WTC11 (cell line): ENCODE data around the gene PROSER3. TPM values are rescaled to one million over a fixed set of nuclear protein-coding genes. Genes with fewer than 3 reads are reported as not detected.

Experiments used
- ATAC-seq: fragments of 200-7000 bp; cut with Tn5 transposase; 2 replicates; pipeline ENCODE4 v1.10.0; 2021; ENCODE audit warnings: mild to moderate bottlenecking, moderate library complexity
- CTCF ChIA-PET: fragments of 300-600 bp; sonication (Branson Sonifier 250); formaldehyde crosslinking; loops from one replicate; lab custom pipeline; 2021; ENCODE audit warnings: antibody characterized with exemption; lab: Charles Lee
- POLR2A ChIA-PET: fragments of 350-600 bp; sonication (Branson Sonifier 250); formaldehyde crosslinking; loops from one replicate; lab custom pipeline; 2021; ENCODE audit warnings: antibody characterized with exemption; lab: Charles Lee
- DNase-seq: peaks from one replicate; pipeline ENCODE4 v3.0.0; 2021; ENCODE audit warnings: low spot score
- H3K27ac Mint-ChIP-seq: 2 replicates; pipeline ENCODE4 v1.8.0; 2021; ENCODE audit warnings: mixed read lengths
- H3K27me3 Mint-ChIP-seq: 2 replicates; pipeline ENCODE4 v1.8.0; 2021; ENCODE audit warnings: low read depth, mild to moderate bottlenecking, moderate library complexity, mixed read lengths
- H3K36me3 Mint-ChIP-seq: 2 replicates; pipeline ENCODE4 v1.8.0; 2021; ENCODE audit warnings: mixed read lengths
- H3K4me1 Mint-ChIP-seq: 2 replicates; pipeline ENCODE4 v1.8.0; 2022; ENCODE audit warnings: mixed read lengths
- H3K4me3 Mint-ChIP-seq: 2 replicates; pipeline ENCODE4 v1.8.0; 2021; ENCODE audit warnings: mild to moderate bottlenecking, moderate library complexity, mixed read lengths
- H3K9me3 Mint-ChIP-seq: 2 replicates; pipeline ENCODE4 v1.8.0; 2021; ENCODE audit warnings: mixed read lengths
- CREB1 ChIP-seq: sonication (generic); formaldehyde crosslinking; IDR thresholded peaks from 2 replicates; pipeline ENCODE4 v1.8.0; 2023; ENCODE audit warnings: mild to moderate bottlenecking, missing genetic modification reagents
- FOXJ3 ChIP-seq: sonication (generic); formaldehyde crosslinking; IDR thresholded peaks from 2 replicates; pipeline ENCODE4 v1.9.0; 2021; ENCODE audit warnings: missing genetic modification reagents, mild to moderate bottlenecking, borderline replicate concordance
- FOXP1 ChIP-seq: sonication (generic); formaldehyde crosslinking; IDR thresholded peaks from 2 replicates; pipeline ENCODE4 v1.8.0; 2022; ENCODE audit warnings: missing genetic modification reagents, mild to moderate bottlenecking, moderate library complexity, borderline replicate concordance
- GRHL2 ChIP-seq: fragments of 250-450 bp; sonication (Bioruptor Pico); IDR thresholded peaks from 2 replicates; pipeline ENCODE4 v1.8.0; 2022; ENCODE audit warnings: mild to moderate bottlenecking, moderate library complexity; ENCODE audit not compliant: insufficient replicate concordance, severe bottlenecking
- GTF2I ChIP-seq: fragments of 250-450 bp; sonication (Bioruptor Pico); conservative IDR thresholded peaks from 2 replicates; pipeline ENCODE4 v1.4.0; 2021; ENCODE audit warnings: mild to moderate bottlenecking
- HMGA2 ChIP-seq: fragments of 250-450 bp; sonication (Bioruptor Pico); IDR thresholded peaks from 2 replicates; pipeline ENCODE4 v1.4.0; 2021; ENCODE audit warnings: mild to moderate bottlenecking, moderate library complexity
- MYBL2 ChIP-seq: sonication (generic); formaldehyde crosslinking; IDR thresholded peaks from 2 replicates; pipeline ENCODE4 v1.8.1; 2023; ENCODE audit warnings: mild to moderate bottlenecking, moderate library complexity, missing genetic modification reagents
- NFE2L1 ChIP-seq: sonication (generic); formaldehyde crosslinking; IDR thresholded peaks from 2 replicates; pipeline ENCODE4 v1.8.1; 2023; ENCODE audit warnings: missing genetic modification reagents
- OVOL2 ChIP-seq: fragments of 250-450 bp; sonication (Bioruptor Pico); IDR thresholded peaks from 2 replicates; pipeline ENCODE4 v1.9.0; 2021; ENCODE audit warnings: mild to moderate bottlenecking, borderline replicate concordance
- SMAD3 ChIP-seq: sonication (generic); formaldehyde crosslinking; IDR thresholded peaks from 2 replicates; pipeline ENCODE4 v1.8.0; 2022; ENCODE audit warnings: missing genetic modification reagents, mild to moderate bottlenecking, borderline replicate concordance
- TEAD1 ChIP-seq: sonication (generic); formaldehyde crosslinking; IDR thresholded peaks from 2 replicates; pipeline ENCODE4 v1.8.0; 2022; ENCODE audit warnings: mild to moderate bottlenecking, missing genetic modification reagents
- ZNF263 ChIP-seq: sonication (generic); formaldehyde crosslinking; IDR thresholded peaks from 2 replicates; pipeline ENCODE4 v1.8.1; 2022; ENCODE audit warnings: low read depth, mild to moderate bottlenecking, moderate library complexity, missing genetic modification reagents
- total RNA-seq: library from RNA; stranded (reverse); gene quantifications from 3 replicates; pipeline ENCODE4 v1.2.3, GENCODE V29; 2021
- TF ChIP-seq, protein P1 (sequence below): sonication (generic); formaldehyde crosslinking; IDR thresholded peaks from 2 replicates; pipeline ENCODE4 v1.8.1; 2023; ENCODE audit warnings: mild to moderate bottlenecking, moderate library complexity, missing genetic modification reagents
- TF ChIP-seq, protein P2 (sequence below): sonication (generic); formaldehyde crosslinking; IDR thresholded peaks from 2 replicates; pipeline ENCODE4 v1.8.1; 2022; ENCODE audit warnings: low read depth, missing genetic modification reagents, borderline replicate concordance
- TF ChIP-seq, protein P3 (sequence below): sonication (generic); formaldehyde crosslinking; IDR thresholded peaks from 2 replicates; pipeline ENCODE4 v1.8.0; 2023; ENCODE audit warnings: mild to moderate bottlenecking, missing genetic modification reagents
- TF ChIP-seq, protein P4 (sequence below): fragments of 200-600 bp; IDR thresholded peaks from 2 replicates; pipeline ENCODE4 v1.8.0; 2022; ENCODE audit warnings: antibody characterized with exemption
- TF ChIP-seq, protein P5 (sequence below): sonication (generic); formaldehyde crosslinking; IDR thresholded peaks from 2 replicates; pipeline ENCODE4 v1.8.1; 2022; ENCODE audit warnings: missing genetic modification reagents, borderline replicate concordance
- TF ChIP-seq, protein P6 (sequence below): fragments of 250-450 bp; sonication (Bioruptor Pico); IDR thresholded peaks from 2 replicates; pipeline ENCODE4 v1.9.0; 2021; ENCODE audit warnings: mild to moderate bottlenecking, borderline replicate concordance

The PROSER3 gene
- total RNA-seq, 1 experiment from 2014 or later: 32.9 TPM

DNA sequence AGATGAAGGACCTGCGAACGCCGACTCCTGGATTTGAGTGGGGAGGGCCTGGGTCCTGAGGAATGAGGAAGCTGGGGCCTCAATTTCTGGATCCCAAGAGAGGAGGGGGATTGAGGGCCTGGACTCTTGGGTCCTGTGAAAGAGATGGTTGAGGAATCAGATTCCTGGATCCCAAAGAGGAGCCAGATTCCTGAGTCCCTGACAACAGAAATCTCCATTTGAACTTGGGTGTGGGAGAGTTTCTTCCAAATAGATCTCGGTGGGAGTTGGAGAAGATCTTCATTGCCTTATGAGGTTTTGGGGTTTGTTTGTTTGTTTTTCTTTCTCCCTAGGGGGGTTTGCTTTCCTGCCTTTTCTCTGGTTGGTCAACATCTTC, 11.9 kb upstream of the PROSER3 start:
- CTCF ChIA-PET: interaction anchor here (0.9 to 2.0 kb wide), 9 partner anchors 10 to 308 kb away, joined by 3 to 41 read pairs (median 5); partner anchors contain the start of genes HSPB6, PROSER3 and THAP8
- no peak for ATAC-seq
- peaks cover 27% of the 10 kb centered on the region for H3K4me1 Mint-ChIP-seq

DNA sequence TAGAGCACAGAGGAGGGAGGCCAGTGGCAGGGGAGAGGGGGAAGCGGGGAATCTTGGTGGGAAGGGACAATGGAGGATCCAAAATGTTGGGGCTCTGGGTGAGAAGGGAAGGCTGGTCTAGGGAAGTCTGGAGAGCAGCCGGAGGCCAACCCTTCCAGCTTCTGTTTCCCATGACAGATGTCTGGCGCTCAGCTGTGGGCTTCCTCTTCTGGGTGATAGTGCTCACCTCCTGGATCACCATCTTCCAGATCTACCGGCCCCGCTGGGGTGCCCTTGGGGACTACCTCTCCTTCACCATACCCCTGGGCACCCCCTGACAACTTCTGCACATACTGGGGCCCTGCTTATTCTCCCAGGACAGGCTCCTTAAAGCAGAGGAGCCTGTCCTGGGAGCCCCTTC, 11.4 kb upstream of the PROSER3 start:
- ATAC-seq: no peak
- H3K27ac Mint-ChIP-seq: peak overlapping the region; percentile 99; the same call in 1 of the 2 replicates
- H3K4me3 Mint-ChIP-seq: peak overlapping the region; percentile 98
- DNase-seq: no peak
- H3K27me3 Mint-ChIP-seq: no peaks in the 10 kb centered on the region
- H3K9me3 Mint-ChIP-seq: no peaks in the 10 kb centered on the region
- H3K36me3 Mint-ChIP-seq: peaks cover 6% of the 10 kb centered on the region; the same call in 1 of the 2 replicates
- POLR2A ChIA-PET: no interaction called here
- H3K4me1 Mint-ChIP-seq: peaks cover 27% of the 10 kb centered on the region
- CTCF ChIA-PET: interaction anchor here (1.5 kb wide), 1 partner anchor 44 kb away, joined by 4 read pairs; no protein-coding TSS in a partner anchor
- TF ChIP-seq GTF2I (CRISPR knock-in tag) (no peak), FOXP1 (no peak), OVOL2 (CRISPR knock-in tag) (no peak), ZNF263 (no peak), MYBL2 (CRISPR knock-in tag) (no peak), TEAD1 (CRISPR knock-in tag) (no peak), SMAD3 (CRISPR knock-in tag) (no peak), NFE2L1 (CRISPR knock-in tag) (no peak)
- TF ChIP-seq, protein P1, sequence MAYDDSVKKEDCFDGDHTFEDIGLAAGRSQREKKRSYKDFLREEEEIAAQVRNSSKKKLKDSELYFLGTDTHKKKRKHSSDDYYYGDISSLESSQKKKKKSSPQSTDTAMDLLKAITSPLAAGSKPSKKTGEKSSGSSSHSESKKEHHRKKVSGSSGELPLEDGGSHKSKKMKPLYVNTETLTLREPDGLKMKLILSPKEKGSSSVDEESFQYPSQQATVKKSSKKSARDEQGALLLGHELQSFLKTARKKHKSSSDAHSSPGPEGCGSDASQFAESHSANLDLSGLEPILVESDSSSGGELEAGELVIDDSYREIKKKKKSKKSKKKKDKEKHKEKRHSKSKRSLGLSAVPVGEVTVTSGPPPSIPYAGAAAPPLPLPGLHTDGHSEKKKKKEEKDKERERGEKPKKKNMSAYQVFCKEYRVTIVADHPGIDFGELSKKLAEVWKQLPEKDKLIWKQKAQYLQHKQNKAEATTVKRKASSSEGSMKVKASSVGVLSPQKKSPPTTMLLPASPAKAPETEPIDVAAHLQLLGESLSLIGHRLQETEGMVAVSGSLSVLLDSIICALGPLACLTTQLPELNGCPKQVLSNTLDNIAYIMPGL: no peak
- TF ChIP-seq, protein P2, sequence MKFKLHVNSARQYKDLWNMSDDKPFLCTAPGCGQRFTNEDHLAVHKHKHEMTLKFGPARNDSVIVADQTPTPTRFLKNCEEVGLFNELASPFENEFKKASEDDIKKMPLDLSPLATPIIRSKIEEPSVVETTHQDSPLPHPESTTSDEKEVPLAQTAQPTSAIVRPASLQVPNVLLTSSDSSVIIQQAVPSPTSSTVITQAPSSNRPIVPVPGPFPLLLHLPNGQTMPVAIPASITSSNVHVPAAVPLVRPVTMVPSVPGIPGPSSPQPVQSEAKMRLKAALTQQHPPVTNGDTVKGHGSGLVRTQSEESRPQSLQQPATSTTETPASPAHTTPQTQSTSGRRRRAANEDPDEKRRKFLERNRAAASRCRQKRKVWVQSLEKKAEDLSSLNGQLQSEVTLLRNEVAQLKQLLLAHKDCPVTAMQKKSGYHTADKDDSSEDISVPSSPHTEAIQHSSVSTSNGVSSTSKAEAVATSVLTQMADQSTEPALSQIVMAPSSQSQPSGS: no peak

More for the DNA sequence above, 11.9 kb upstream of the PROSER3 start:
- H3K4me3 Mint-ChIP-seq: peak overlapping the region; percentile 98
- H3K27me3 Mint-ChIP-seq: no peaks in the 10 kb centered on the region
- H3K36me3 Mint-ChIP-seq: peaks cover 6% of the 10 kb centered on the region; the same call in 1 of the 2 replicates
- H3K27ac Mint-ChIP-seq: peak overlapping the region; percentile 99
- TF ChIP-seq, protein P3, sequence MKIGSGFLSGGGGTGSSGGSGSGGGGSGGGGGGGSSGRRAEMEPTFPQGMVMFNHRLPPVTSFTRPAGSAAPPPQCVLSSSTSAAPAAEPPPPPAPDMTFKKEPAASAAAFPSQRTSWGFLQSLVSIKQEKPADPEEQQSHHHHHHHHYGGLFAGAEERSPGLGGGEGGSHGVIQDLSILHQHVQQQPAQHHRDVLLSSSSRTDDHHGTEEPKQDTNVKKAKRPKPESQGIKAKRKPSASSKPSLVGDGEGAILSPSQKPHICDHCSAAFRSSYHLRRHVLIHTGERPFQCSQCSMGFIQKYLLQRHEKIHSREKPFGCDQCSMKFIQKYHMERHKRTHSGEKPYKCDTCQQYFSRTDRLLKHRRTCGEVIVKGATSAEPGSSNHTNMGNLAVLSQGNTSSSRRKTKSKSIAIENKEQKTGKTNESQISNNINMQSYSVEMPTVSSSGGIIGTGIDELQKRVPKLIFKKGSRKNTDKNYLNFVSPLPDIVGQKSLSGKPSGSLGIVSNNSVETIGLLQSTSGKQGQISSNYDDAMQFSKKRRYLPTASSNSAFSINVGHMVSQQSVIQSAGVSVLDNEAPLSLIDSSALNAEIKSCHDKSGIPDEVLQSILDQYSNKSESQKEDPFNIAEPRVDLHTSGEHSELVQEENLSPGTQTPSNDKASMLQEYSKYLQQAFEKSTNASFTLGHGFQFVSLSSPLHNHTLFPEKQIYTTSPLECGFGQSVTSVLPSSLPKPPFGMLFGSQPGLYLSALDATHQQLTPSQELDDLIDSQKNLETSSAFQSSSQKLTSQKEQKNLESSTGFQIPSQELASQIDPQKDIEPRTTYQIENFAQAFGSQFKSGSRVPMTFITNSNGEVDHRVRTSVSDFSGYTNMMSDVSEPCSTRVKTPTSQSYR (CRISPR knock-in tag): no peak
- TF ChIP-seq FOXJ3 (CRISPR knock-in tag) (no peak), HMGA2 (CRISPR knock-in tag) (no peak), GRHL2 (CRISPR knock-in tag) (no peak), CREB1 (no peak)
- TF ChIP-seq, protein P4, sequence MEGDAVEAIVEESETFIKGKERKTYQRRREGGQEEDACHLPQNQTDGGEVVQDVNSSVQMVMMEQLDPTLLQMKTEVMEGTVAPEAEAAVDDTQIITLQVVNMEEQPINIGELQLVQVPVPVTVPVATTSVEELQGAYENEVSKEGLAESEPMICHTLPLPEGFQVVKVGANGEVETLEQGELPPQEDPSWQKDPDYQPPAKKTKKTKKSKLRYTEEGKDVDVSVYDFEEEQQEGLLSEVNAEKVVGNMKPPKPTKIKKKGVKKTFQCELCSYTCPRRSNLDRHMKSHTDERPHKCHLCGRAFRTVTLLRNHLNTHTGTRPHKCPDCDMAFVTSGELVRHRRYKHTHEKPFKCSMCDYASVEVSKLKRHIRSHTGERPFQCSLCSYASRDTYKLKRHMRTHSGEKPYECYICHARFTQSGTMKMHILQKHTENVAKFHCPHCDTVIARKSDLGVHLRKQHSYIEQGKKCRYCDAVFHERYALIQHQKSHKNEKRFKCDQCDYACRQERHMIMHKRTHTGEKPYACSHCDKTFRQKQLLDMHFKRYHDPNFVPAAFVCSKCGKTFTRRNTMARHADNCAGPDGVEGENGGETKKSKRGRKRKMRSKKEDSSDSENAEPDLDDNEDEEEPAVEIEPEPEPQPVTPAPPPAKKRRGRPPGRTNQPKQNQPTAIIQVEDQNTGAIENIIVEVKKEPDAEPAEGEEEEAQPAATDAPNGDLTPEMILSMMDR: no peak
- TF ChIP-seq, protein P5, sequence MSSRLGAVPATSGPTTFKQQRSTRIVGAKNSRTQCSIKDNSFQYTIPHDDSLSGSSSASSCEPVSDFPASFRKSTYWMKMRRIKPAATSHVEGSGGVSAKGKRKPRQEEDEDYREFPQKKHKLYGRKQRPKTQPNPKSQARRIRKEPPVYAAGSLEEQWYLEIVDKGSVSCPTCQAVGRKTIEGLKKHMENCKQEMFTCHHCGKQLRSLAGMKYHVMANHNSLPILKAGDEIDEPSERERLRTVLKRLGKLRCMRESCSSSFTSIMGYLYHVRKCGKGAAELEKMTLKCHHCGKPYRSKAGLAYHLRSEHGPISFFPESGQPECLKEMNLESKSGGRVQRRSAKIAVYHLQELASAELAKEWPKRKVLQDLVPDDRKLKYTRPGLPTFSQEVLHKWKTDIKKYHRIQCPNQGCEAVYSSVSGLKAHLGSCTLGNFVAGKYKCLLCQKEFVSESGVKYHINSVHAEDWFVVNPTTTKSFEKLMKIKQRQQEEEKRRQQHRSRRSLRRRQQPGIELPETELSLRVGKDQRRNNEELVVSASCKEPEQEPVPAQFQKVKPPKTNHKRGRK (CRISPR knock-in tag): no peak
- TF ChIP-seq, protein P6, sequence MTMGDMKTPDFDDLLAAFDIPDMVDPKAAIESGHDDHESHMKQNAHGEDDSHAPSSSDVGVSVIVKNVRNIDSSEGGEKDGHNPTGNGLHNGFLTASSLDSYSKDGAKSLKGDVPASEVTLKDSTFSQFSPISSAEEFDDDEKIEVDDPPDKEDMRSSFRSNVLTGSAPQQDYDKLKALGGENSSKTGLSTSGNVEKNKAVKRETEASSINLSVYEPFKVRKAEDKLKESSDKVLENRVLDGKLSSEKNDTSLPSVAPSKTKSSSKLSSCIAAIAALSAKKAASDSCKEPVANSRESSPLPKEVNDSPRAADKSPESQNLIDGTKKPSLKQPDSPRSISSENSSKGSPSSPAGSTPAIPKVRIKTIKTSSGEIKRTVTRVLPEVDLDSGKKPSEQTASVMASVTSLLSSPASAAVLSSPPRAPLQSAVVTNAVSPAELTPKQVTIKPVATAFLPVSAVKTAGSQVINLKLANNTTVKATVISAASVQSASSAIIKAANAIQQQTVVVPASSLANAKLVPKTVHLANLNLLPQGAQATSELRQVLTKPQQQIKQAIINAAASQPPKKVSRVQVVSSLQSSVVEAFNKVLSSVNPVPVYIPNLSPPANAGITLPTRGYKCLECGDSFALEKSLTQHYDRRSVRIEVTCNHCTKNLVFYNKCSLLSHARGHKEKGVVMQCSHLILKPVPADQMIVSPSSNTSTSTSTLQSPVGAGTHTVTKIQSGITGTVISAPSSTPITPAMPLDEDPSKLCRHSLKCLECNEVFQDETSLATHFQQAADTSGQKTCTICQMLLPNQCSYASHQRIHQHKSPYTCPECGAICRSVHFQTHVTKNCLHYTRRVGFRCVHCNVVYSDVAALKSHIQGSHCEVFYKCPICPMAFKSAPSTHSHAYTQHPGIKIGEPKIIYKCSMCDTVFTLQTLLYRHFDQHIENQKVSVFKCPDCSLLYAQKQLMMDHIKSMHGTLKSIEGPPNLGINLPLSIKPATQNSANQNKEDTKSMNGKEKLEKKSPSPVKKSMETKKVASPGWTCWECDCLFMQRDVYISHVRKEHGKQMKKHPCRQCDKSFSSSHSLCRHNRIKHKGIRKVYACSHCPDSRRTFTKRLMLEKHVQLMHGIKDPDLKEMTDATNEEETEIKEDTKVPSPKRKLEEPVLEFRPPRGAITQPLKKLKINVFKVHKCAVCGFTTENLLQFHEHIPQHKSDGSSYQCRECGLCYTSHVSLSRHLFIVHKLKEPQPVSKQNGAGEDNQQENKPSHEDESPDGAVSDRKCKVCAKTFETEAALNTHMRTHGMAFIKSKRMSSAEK: no peak
- TF ChIP-seq, all 79 proteins: peak for 0
- no peak for DNase-seq
- POLR2A ChIA-PET: interaction anchor here (0.9 to 1.3 kb wide), 4 partner anchors 11 to 102 kb away, joined by 3 to 6 read pairs (median 4); partner anchors contain the start of genes HSPB6 and KMT2B
- H3K9me3 Mint-ChIP-seq: no peaks in the 10 kb centered on the region
